Activated T-cell treated with anti-CD3 and anti-CD28 coated beads, Interleukin-2, amount 50 U/mL, for 1 hour (primary cell): ENCODE data around the gene SWSAP1.
A peak's percentile ranks its signal among the peaks of the same experiment; 100 is the strongest.

Source experiments
- DNase-seq: peaks from one replicate; pipeline ENCODE4 v3.0.0-alpha.2; 2020

Gene SWSAP1

DNA sequence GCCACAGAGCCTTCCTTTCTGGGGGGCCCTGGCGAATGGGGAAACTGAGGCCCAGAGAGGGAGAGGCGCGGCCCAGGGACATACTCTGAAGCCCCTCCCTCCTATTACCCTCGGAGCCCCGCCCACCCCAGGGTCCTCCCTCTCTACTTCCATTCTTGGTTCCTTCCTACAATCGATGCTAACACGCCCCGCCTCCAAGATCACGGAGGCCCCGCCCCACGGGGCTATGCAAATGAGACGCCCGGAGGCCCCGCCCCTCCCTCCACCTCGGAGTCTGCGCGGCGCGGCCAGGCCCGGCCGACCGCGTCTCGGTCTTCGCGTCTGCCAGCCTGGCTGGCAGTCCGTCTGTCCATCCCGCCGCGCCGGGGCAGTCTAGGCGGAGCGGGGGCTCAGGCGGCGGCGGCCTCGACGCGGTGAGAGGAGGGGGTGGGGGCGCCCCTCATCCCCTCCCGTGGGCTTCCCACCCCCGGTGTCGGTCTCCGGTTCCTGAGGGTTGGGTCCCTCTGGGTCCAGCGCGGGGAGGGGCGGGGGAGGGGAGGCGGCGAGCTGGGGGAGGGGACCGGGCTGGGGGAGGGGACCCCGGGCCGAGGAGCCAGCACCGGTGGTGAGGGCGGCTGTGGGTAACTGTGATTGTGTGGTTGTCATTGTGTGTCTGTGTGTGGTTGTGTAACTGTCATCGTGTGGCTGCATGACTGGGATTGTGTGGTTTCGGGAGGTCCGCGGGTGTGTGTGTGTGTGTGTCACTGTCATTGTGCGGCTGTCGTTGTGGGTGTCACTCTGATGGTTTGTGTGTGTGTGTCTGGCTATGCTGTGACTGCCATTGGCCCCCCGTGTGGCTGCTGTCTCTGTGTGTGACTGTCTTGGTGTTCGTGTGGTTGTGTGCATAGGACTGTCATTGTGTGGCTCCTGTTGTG lies 19.0 kb upstream of the SWSAP1 start, which contains the start of gene PLPPR2:
PLPPR2 (plus strand) TSS at position 273 of the 914 bp plus-strand sequence. CDS start 2,242 bp downstream, outside the sequence.
- DNase-seq, result peak; percentile 86

DNA sequence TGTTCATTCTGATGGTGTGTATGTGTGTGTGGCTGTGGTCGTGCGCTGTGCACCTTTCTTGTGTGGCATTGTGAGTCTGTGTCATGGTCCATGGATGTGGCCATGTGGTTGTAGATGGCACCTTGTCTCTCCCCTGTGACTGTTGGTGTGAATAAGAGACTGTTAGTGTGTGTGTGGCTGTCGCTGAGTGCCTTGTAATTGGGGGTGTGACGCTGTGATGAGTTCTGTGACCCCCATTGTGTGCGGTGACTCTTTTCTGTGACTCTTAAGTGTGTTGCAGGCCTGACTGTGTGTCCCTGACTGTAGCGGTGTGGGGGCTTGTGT lies 18.4 kb upstream of the SWSAP1 start:
- DNase-seq, result no peak

DNA sequence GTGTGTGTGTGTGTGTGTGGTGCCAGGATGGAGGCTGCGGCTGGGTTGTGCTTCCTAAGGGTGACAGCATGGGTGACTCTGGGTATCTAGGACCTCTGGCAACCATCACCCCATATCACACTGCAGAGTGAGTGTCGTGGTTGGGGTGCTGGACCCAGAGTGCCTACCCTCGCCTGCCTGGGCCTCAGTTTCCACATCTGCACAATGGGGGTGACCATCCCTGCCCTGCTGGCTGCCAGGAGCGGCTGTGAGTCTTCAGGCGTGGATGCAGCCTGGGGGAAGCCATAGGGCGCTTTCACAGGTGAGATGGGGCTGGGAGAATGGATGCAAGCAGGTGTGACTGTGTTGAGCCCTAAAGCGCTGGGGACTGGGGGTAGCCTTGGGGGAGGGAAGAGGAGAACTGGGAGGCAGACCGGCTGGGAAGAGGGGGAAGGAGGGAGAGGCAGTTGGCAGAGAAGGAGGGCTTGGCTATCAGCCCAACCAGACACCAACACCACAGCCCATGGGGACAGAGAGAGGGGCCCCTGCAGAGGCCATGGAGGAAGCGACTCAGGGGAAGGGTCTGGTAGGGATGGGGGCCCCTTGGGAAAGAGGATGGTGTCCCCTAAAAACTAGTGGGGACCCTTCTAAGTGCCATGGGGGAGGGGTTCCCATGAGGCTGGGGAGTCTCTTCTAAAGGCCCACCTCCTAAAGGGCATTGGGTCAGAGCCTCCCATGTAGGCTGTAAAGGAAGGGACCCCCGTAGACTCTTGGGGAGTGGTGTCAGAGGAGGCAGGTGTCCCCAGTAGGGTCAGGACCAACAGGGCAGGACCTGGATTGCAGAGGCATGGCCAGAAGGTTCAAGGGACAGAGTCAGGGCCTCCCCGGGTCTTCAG lies 17.6 kb upstream of the SWSAP1 start:
- DNase-seq, result no peak

DNA sequence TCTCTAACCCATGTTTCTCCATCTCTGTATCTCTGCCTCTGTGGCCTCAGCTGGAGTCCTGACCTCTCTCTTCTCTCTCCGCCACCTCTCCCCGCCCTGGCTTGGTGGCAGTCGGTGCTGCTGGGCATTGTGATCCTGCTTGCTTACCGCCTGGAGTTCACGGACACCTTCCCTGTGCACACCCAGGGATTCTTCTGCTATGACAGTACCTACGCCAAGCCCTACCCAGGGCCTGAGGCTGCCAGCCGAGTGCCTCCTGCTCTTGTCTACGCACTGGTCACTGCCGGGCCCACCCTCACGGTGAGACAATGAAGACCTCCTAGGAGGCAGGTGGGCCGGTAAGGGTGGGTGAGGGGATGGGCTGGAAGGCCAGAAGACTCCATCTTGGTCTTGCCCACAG lies 15.0 kb upstream of the SWSAP1 start:
- no peak for DNase-seq

DNA sequence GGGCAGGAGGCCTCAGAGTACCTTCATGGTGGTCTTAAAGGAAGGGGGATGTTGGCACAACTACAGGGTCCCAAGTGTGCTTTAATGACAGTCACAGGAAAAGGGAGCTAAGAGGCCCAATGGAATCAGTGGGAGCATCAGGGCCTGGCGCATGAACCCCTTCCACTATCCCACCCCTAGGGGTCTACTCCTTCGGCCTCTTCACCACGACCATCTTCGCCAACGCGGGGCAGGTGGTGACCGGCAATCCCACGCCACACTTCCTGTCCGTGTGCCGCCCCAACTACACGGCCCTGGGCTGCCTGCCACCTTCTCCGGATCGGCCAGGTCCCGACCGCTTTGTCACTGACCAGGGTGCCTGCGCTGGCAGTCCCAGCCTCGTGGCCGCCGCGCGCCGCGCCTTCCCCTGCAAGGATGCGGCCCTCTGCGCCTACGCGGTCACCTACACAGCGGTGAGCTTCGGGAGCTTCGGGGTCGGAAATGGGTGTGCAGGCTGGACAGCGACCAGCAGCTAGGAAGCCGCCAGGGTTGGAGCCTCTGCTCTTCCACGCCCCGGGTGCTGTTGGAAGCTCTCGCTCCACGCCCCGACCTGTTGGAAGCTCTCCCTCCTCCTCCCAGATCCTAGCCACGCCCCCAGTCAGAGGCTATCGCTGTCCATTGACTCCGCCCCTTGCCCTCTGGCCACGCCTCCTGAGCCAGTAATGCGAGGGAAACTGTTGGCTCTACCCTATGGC lies 13.3 kb upstream of the SWSAP1 start:
- DNase-seq, result no peak

DNA sequence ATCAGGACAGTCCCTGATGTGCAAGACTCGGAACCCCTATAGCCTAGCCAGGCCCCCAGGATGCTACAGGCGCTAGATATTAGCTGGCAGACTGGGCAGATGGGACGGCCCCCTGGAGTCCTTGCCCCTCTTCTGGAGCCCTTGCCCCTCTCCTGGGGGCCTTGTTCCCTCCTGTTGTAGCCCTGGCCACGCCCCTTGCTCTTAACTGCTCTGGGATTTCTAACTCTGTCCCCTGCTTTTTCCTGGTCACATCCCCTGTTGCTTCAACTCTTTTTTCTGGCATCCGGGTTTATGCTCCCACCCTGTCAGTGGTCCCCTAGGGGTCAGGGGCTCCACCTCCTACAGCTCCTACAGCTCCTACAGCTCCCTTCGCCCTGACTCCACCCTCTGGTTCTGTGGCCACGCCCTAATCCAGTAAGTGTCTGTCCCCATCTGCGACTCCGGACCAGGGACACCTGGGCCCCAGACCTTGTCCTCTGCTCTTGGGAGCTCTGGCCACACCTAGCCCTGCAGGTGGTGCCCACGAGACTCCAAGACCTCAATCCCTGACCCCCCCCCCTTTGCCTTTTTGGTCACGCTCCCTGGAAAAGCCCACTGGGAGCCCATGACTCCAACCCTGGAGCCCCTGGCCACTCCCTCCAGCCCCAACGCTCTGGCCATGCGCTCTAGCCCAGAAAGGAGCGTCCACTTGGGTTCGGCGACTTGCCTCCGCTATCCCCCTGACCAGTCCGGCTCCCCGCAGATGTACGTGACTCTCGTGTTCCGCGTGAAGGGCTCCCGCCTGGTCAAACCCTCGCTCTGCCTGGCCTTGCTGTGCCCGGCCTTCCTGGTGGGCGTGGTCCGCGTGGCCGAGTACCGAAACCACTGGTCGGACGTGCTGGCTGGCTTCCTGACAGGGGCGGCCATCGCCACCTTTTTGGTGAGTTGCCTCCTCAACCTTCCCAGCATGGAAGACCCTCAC lies 12.4 kb upstream of the SWSAP1 start:
- DNase-seq, result no peak

DNA sequence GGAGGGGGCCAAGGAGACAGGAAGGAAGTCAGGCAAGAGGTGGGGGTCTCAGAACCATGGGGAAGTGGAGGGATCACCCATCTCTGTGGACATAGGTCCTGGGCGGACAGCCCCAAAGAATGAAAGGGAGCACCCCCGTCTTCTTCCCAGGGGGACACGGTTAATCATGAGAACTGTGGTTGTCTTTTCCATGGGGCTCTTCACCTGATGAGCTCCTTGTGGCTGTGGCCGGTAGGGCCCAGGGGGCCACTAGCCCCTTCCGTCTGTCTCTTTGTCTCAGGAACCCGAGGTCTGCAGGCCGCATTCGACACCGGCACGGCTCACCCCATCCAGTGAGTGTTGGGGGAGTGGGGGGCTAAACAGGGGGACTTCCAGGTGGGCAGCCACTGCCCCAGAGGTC lies 10.6 kb upstream of the SWSAP1 start:
- no peak for DNase-seq

DNA sequence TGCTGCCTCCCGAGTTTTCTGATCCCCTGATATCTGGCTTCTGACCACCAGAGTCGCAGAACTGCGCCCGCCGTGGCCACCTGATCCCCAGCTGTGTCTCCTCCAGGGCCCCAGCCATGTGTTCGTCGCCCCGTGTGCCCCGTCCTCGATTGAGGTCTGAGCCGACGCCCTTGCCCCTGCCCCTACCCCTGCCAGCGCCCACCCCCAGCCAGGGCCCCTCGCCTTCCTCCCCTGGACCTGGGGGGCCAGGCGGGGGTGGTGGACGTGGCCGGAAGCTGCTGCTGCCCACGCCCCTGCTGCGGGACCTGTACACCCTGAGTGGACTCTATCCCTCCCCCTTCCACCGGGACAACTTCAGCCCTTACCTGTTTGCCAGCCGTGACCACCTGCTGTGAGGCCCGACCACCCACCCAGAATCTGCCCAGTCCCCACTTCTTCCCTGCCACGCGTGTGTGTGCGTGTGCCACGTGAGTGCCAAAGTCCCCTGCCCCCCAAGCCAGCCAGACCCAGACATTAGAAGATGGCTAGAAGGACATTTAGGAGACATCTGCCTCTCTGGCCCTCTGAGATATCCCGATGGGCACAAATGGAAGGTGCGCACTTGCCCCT lies 10.1 kb upstream of the SWSAP1 start:
- DNase-seq, result no peak

DNA sequence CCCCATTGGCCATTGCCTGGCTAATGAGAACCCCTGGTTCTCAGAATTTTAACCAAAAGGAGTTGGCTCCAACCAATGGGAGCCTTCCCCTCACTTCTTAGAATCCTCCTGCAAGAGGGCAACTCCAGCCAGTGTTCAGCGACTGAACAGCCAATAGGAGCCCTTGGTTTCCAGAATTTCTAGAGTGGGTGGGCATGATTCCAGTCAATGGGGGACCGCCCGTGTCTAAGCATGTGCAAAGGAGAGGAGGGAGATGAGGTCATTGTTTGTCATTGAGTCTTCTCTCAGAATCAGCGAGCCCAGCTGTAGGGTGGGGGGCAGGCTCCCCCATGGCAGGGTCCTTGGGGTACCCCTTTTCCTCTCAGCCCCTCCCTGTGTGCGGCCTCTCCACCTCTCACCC lies 9.5 kb upstream of the SWSAP1 start:
- DNase-seq, result no peak

DNA sequence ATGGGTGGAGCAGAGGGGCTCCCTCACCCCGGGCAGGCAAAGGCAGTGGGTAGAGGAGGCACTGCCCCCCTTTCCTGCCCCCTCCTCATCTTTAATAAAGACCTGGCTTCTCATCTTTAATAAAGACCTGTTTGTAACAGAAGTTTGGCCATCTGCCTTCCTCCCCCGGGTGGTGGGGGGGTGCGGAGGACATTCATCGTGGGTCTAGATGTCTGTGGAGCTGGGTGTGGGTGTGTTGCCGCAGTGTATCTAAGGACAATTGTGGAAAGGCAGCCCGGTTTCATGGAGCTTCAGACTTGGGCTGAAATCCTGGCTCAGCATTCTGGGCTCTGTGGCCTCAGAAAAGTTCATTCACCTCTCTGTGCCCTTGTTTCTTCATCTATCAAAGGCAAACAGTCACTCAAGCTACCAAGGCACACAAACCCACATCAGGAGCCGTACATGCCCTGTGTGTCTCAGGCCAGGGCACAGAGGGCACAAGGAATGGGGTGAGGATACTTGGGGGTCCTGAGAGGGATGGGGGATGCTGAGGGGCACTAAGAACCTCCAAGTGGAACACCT lies 8.8 kb upstream of the SWSAP1 start:
- no peak for DNase-seq

DNA sequence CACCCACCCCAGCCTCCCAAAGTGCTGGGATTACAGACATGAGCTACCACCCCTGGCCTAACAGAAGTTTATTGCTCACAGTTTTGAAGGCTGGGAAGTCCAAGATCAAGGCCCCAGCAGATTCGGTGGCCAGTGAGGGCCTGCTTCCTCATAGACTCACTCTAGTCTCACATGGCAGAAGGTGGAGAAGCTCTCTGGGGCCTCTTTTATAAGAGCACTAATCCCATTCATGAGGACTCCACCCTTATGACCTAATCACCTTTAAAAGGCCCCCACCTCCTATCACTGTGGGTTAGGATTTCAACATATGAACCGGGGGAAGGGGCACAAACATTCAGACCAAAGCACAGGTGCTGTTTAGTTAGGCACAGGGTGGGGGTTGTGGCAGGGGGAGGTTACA lies 6.9 kb upstream of the SWSAP1 start:
- no peak for DNase-seq

DNA sequence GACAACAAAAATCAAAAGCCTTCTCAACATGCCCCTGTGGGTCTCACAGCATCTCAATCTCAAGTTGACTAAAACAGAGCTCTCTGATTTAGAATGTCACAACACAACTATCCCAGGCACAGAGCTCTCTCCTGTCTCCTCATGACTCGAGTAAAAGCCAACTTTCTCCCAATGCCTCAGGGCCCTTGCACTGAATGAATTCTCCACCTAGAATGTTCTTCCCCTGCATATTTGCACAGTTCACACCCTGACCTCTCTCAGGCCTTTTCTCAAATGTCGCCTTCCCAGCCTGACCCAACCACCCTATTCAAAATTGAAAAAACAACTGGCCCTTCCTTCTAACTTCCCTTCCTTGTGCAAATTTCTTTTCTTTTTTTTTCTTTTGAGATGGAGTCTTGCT lies 3.7 kb upstream of the SWSAP1 start:
- no peak for DNase-seq

DNA sequence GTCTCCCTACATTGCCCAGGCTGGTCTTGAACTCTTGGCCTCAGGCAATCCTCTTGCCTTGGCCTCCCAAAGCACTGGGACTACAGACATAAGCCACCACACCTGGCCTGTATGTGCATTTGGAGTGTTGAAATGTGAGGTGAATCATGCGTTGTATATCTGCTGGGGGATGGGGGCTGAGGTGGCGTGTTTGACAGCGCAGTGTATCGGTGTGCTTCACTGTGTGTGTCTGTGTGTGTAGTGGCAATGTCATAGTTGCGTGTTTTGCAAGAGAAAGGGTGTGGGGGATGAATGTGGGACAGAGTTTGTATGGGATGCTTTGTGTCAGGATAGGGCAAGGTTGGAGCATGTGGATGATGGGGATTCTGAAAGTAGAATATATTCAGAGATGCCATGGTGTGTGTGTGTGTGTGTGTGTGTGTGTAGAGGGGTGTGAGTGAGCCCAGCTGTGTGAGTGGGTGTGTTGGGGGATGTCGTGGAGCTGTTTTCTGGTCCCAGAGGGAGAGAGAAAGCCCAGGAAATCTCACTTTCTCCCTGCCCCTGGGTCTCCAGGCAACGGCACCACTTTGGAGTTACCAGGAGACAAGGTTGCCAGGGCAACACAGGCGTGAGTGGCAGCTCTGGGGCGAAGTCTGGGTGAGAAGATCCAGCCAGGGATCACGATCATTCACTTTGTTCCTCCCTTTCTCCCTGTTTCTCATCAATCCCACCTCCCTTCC lies 1.1 kb upstream of the SWSAP1 start:
- no peak for DNase-seq

DNA sequence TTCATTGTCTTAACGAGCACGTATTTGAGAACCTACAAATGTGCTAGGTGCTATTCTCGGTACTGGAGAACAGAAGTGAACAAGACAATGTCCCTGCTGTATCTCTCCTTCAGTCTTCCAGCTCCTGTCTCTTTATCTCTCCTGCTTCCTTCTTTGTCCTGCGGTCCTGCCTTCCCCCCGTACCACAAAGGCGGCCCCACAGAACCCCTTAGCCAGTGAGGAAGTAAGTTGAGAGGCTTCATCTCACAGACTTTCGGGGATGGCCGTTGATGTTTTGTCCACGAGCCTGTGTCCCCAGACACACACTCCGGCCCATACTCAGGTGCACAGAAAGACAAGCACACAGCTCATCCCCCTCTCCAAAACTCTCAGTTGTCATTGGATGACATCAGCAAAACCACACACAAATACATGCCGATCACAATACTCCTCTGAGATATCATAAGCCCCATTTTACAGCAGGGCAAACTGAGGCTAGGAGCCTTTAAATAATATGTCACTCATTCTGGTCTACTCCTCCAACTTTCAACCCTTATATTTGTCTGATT lies 507 bp upstream of the SWSAP1 start:
- DNase-seq, result no peak

DNA sequence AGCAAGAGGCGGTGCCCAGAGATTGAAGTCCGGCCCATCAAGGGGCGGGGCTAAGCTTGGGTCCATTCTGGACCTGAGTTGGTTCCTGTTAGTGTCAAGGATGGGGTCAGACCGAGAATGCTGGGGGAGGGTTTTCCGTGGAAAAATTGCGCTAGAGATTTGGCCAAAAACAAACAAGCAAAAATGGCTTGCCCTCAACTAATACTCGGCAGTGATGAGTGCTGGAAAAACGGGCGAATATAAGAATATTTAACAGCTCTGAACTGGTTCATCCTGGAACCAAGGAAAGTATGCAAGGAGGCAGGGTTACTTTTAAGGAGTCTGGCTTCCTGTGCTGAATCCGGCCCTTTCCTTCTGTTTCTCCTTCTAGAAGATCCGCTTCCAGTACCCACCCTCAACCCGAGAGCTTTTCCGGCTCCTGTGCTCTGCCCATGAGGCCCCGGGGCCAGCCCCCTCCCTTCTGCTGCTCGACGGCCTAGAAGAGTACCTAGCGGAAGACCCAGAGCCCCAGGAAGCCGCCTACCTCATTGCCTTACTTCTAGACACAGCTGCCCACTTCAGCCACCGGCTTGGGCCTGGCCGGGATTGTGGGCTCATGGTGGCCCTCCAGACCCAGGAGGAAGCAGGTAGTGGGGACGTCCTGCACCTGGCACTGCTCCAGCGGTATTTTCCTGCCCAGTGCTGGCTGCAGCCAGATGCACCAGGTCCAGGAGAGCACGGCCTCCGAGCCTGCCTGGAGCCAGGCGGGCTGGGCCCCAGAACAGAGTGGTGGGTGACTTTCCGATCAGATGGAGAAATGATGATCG lies 880 bp downstream of the SWSAP1 start:
- peak; percentile 66 for DNase-seq

DNA sequence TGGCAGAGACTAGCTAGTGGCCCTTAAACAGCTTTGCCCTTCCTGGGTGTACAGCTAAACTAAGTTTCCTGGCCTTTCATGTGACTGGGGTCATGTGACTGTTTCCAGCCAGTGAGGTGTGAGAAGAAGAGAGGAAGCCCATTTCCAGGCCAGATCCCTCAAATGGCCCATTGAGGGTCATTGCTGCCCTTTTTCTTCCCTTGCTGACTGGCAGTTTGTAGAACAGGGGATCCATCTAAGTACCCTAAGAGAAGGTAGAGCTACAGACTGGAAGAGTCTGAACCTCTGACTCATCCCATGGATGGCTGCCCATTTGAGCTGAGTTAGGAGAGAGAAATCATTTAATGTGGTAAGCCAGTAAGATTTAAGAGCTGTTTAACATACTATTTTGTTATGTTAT lies 2.8 kb downstream of the SWSAP1 start:
- no peak for DNase-seq

DNA sequence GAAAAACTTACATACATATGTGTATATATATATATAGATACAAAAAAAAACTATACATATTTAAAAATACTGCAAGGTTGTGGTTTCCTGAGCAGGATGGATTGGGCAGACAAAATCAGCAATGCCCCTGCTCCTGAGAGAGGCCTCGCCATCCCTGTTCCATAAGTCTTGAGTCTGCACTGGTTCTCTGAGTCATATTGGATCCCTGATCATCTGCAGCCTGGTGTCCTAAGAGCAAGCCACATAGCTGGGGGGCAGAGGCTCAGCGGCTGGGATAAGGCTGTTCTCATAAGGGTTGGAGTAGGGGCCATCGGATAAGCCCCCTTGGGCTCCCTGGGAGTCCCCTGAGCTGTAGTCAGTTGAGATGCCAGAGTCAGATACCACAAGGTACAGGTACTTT lies 3.3 kb downstream of the SWSAP1 start:
- DNase-seq, result no peak

DNA sequence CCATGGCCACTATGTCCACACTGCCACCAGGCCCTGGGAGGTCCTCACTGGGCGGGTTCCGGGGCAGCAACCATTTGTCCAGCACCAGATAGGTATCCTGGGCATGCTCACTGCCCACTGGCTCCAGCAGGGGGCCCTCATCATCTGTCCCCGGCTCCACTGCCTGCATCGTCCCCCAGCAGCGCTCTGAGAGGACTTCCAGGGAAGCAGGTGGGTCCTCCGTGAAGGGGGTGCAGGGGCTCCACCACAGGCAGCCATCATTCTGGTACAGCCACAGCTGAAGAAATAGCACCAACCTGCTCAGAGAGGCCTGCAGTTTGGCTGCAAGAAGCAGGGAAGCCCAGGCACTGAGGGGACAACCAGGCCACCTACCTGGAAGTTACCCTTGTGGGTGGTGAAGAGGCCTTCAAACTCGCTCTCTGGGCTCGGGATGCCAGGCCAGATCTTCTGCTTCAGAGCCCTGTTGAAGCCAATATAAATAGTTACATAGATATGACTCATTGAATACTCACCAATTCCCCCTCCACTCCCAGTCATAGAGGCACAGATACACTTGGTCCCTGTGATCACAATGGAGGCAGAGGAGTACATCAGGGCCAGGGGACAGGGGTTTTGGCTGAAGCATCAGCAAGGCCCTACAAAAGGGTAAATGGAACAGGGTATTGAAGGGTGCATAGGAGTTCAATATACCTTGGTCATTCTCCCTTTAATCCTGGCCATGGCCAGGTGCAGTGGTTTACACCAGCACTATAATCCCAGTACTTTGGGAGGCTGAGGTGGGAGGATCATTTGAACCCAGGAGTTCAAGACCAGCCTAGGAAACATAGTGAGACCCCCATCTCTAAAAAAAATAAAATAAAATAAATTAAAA lies 4.1 kb downstream of the SWSAP1 start:
- no peak for DNase-seq
